Smooth muscle cell (in vitro differentiated cells): ENCODE results near the gene DICER1. TPM values are rescaled to one million over a fixed set of nuclear protein-coding genes. Genes with fewer than 3 reads are reported as not detected.

ENCODE experiments used
- DNase-seq: peaks from one replicate; lab custom pipeline; 2025; ENCODE audit not compliant: unreplicated experiment; lab: John Stamatoyannopoulos, UW
- H2AFZ ChIP-seq: fragments of 200-600 bp; sonication (generic); 2 replicates; pipeline ENCODE4 v1.6.0; 2016; ENCODE audit warnings: antibody characterized with exemption, low read depth, mild to moderate bottlenecking
- H3F3A ChIP-seq: fragments of 200-600 bp; sonication (generic); 2 replicates; pipeline ENCODE4 v1.6.0; 2017; ENCODE audit warnings: antibody characterized with exemption, low read depth
- H3K27ac ChIP-seq: fragments of 200-600 bp; sonication (generic); 2 replicates; pipeline ENCODE4 v1.5.1; 2016; ENCODE audit warnings: low read depth, mild to moderate bottlenecking
- H3K27me3 ChIP-seq: fragments of 200-600 bp; sonication (generic); 2 replicates; pipeline ENCODE4 v1.6.1; 2016; ENCODE audit warnings: low read depth, mild to moderate bottlenecking
- H3K36me3 ChIP-seq: fragments of 200-600 bp; sonication (generic); 2 replicates; pipeline ENCODE4 v1.5.1; 2016; ENCODE audit warnings: low read depth
- H3K4me1 ChIP-seq: fragments of 200-600 bp; sonication (generic); 2 replicates; pipeline ENCODE4 v1.5.1; 2016; ENCODE audit warnings: low read depth
- H3K4me2 ChIP-seq: fragments of 200-600 bp; sonication (generic); 2 replicates; pipeline ENCODE4 v1.6.0; 2016; ENCODE audit warnings: mild to moderate bottlenecking
- H3K4me3 ChIP-seq: fragments of 200-600 bp; sonication (generic); 2 replicates; pipeline ENCODE4 v1.5.1; 2016; ENCODE audit warnings: mild to moderate bottlenecking
- H3K79me2 ChIP-seq: fragments of 200-600 bp; sonication (generic); 2 replicates; pipeline ENCODE4 v1.6.0; 2016; ENCODE audit warnings: low read depth, mild to moderate bottlenecking
- H3K9ac ChIP-seq: fragments of 200-600 bp; sonication (generic); 2 replicates; pipeline ENCODE4 v1.6.0; 2016; ENCODE audit warnings: low read depth
- H3K9me3 ChIP-seq: fragments of 200-600 bp; sonication (generic); replicated peaks from 2 replicates; pipeline ENCODE4 v1.5.1; 2016; ENCODE audit warnings: low read depth
- H4K20me1 ChIP-seq: fragments of 200-600 bp; sonication (generic); 2 replicates; pipeline ENCODE4 v1.6.0; 2016; ENCODE audit warnings: low read depth
- WGBS: methylation state at CpG from one replicate; pipeline ENCODE4 v1.1.7; 2016; ENCODE audit warnings: low lambda C conversion rate; 5-methylcytosine and 5-hydroxymethylcytosine counted together
- polyA plus RNA-seq: library from polyadenylated mRNA; unstranded; fragments of >200 nt; fragmentation: Nextera tagmentation; extraction: Ambion mirVana; gene quantifications from 2 replicates; pipeline ENCODE4 v1.2.1, GENCODE V29; 2016
- total RNA-seq: library from RNA; depleted of rRNA; stranded (reverse); fragments of >200 nt; gene quantifications from 2 replicates; pipeline ENCODE4 v1.2.3, GENCODE V29; 2014
- TF ChIP-seq, protein P1 (sequence below): fragments of 200-600 bp; sonication (generic); IDR thresholded peaks from 2 replicates; pipeline ENCODE4 v1.5.1; 2017; ENCODE audit warnings: borderline replicate concordance, mild to moderate bottlenecking, antibody characterized with exemption; ENCODE audit not compliant: insufficient read depth, poor library complexity, severe bottlenecking

The DICER1 gene
- total and polyA plus RNA-seq, 2 experiments from 2014 or later, result 17.3 to 67.5 TPM

DNA sequence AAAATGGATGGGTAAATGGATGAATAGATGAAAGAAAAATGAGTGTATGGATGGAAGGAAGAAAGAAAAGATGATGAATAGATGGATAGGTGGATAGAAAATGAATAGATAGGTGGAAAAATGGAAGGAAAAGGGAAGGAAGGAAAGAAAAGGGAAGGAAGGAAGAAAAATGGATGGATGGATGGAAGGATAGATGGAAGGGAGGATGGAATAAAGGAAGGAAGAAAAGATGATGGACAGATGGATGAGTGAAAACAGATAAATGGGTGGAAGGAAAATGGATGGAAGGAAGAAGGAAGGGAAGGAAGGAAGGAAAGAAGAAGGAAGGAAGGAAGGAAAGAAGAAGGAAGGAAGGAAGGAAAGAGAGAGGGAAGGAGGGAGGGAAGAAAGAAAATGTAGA is 107.4 kb downstream of the DICER1 start:
- no peak overlapping the region for H3K27ac ChIP-seq
- no peak for DNase-seq
- H3K36me3 ChIP-seq, result no peaks in the 10 kb centered on the region
- TF ChIP-seq, protein P1, sequence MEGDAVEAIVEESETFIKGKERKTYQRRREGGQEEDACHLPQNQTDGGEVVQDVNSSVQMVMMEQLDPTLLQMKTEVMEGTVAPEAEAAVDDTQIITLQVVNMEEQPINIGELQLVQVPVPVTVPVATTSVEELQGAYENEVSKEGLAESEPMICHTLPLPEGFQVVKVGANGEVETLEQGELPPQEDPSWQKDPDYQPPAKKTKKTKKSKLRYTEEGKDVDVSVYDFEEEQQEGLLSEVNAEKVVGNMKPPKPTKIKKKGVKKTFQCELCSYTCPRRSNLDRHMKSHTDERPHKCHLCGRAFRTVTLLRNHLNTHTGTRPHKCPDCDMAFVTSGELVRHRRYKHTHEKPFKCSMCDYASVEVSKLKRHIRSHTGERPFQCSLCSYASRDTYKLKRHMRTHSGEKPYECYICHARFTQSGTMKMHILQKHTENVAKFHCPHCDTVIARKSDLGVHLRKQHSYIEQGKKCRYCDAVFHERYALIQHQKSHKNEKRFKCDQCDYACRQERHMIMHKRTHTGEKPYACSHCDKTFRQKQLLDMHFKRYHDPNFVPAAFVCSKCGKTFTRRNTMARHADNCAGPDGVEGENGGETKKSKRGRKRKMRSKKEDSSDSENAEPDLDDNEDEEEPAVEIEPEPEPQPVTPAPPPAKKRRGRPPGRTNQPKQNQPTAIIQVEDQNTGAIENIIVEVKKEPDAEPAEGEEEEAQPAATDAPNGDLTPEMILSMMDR, result no peak
- no peak overlapping the region for H3K9ac ChIP-seq
- H3K79me2 ChIP-seq, result no peaks in the 10 kb centered on the region
- no peaks in the 10 kb centered on the region for H4K20me1 ChIP-seq
- no peaks in the 10 kb centered on the region for H3K4me1 ChIP-seq
- no peak overlapping the region for H2AFZ ChIP-seq
- H3K27me3 ChIP-seq, result peaks cover 10% of the 10 kb centered on the region
- no peaks in the 10 kb centered on the region for H3K9me3 ChIP-seq
- H3K4me2 ChIP-seq, result no peak overlapping the region
- no peak overlapping the region for H3K4me3 ChIP-seq
- H3F3A ChIP-seq, result no peaks in the 10 kb centered on the region

GRCh38 chr14:95048771-95049312 is 108.5 kb downstream of the DICER1 start:
- no peak overlapping the region for H3K4me3 ChIP-seq
- H3K79me2 ChIP-seq, result no peaks in the 10 kb centered on the region
- no peaks in the 10 kb centered on the region for H3K9me3 ChIP-seq
- H3K36me3 ChIP-seq, result no peaks in the 10 kb centered on the region
- H3K4me2 ChIP-seq, result no peak overlapping the region
- no peak overlapping the region for H3K27ac ChIP-seq
- TF ChIP-seq, protein P1, result no peak
- H4K20me1 ChIP-seq, result no peaks in the 10 kb centered on the region
- no peak overlapping the region for H2AFZ ChIP-seq
- no peak for DNase-seq
- no peaks in the 10 kb centered on the region for H3F3A ChIP-seq
- H3K27me3 ChIP-seq, result peaks cover 10% of the 10 kb centered on the region
- no peak overlapping the region for H3K9ac ChIP-seq
- H3K4me1 ChIP-seq, result no peaks in the 10 kb centered on the region
- 84% methylated on average over 10 of the region's 10 CpGs for WGBS

DNA sequence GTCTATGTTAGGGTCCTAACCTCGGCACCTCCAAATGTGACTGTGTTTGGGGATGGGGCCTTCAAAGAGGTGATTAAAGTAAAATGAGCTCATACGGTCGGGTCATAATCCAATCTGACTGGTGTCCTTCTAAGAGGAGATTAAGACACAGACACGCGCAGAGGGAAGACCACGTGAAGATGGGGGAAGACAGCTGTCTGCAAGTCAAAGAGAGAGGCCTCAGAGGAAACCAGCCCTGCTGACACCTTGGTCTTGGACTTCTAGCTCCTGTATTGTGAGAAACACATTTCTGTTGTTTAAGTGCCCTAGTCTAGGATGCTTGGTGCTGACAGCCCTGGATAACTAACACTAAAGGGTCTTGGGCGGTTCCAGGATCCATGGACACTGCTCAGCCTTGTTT is 109.6 kb downstream of the DICER1 start:
- no peak overlapping the region for H3K4me2 ChIP-seq
- DNase-seq, result no peak
- 89% methylated on average over 7 of the region's 7 CpGs for WGBS

More for the DNA sequence above, 109.6 kb downstream of the DICER1 start:
- no peaks in the 10 kb centered on the region for H3K79me2 ChIP-seq
- no peaks in the 10 kb centered on the region for H3K4me1 ChIP-seq
- H3K9me3 ChIP-seq, result no peaks in the 10 kb centered on the region
- H4K20me1 ChIP-seq, result no peaks in the 10 kb centered on the region
- TF ChIP-seq, protein P1, result no peak
- H3K4me3 ChIP-seq, result no peak overlapping the region
- H3K9ac ChIP-seq, result no peak overlapping the region
- H2AFZ ChIP-seq, result no peak overlapping the region
- no peaks in the 10 kb centered on the region for H3F3A ChIP-seq
- no peak overlapping the region for H3K27ac ChIP-seq
- H3K27me3 ChIP-seq, result peaks cover 10% of the 10 kb centered on the region
- H3K36me3 ChIP-seq, result no peaks in the 10 kb centered on the region
